PC-3 (cell line): ENCODE results near the gene CSK. TPM values are rescaled to one million over a fixed set of nuclear protein-coding genes. Genes with fewer than 3 reads are reported as not detected.

Source experiments
- ATAC-seq: fragments of 200-7000 bp; cut with Tn5 transposase; 2 replicates; pipeline ENCODE4 v1.9.1; 2020; ENCODE audit warnings: mild to moderate bottlenecking, moderate library complexity
- BruUV-seq: library from RNA; stranded (reverse); fragments of 400-500 nt; replicated peaks from 2 replicates; lab custom pipeline; 2021; lab: Mats Ljungman, UMichigan
- CTCF ChIA-PET: fragments of 300-600 bp; sonication (Branson Sonifier 250); formaldehyde crosslinking; loops from one replicate; lab custom pipeline; 2022; ENCODE audit warnings: antibody characterized with exemption; lab: Charles Lee
- POLR2A ChIA-PET: fragments of 300-600 bp; sonication (Branson Sonifier 250); formaldehyde crosslinking; loops from one replicate; lab custom pipeline; 2022; ENCODE audit warnings: antibody characterized with exemption; ENCODE audit not compliant: unreplicated experiment; lab: Charles Lee
- DNase-seq: peaks from one replicate; pipeline ENCODE4 v3.0.0-alpha.2; 2015
- H2AFZ ChIP-seq: fragments of 300-600 bp; sonication (generic); 2 replicates; pipeline ENCODE4 v1.6.0; 2016; ENCODE audit warnings: antibody characterized with exemption, low read length
- H3F3A ChIP-seq: fragments of 300-600 bp; sonication (generic); one replicate; pipeline ENCODE4 v1.6.0; 2017; ENCODE audit warnings: antibody characterized with exemption, low read length, control low read depth, mild to moderate bottlenecking; ENCODE audit not compliant: unreplicated experiment
- H3K27ac ChIP-seq: fragments of 300-600 bp; sonication (generic); 2 replicates; pipeline ENCODE4 v1.5.1; 2016; ENCODE audit warnings: mild to moderate bottlenecking, low read length
- H3K27me3 ChIP-seq: fragments of 300-600 bp; sonication (generic); 2 replicates; pipeline ENCODE4 v1.6.1; 2016; ENCODE audit warnings: low read length, mixed read lengths
- H3K36me3 ChIP-seq: fragments of 300-600 bp; sonication (generic); 2 replicates; pipeline ENCODE4 v1.6.1; 2016; ENCODE audit warnings: low read depth, mixed run types, low read length, mixed read lengths
- H3K4me1 ChIP-seq: fragments of 300-600 bp; sonication (generic); 2 replicates; pipeline ENCODE4 v1.5.1; 2016; ENCODE audit warnings: low read length; ENCODE audit not compliant: insufficient read depth
- H3K4me2 ChIP-seq: fragments of 300-600 bp; sonication (generic); 2 replicates; pipeline ENCODE4 v1.6.0; 2016; ENCODE audit warnings: low read length
- H3K4me3 ChIP-seq: fragments of 300-600 bp; sonication (generic); 2 replicates; pipeline ENCODE4 v1.5.1; 2016; ENCODE audit warnings: mild to moderate bottlenecking, low read length, mixed read lengths
- H3K79me2 ChIP-seq: fragments of 300-600 bp; sonication (generic); 2 replicates; pipeline ENCODE4 v1.6.1; 2017; ENCODE audit warnings: low read length, mixed read lengths
- H3K9ac ChIP-seq: fragments of 300-600 bp; sonication (generic); 2 replicates; pipeline ENCODE4 v1.6.0; 2016; ENCODE audit warnings: mild to moderate bottlenecking, low read length
- H3K9me2 ChIP-seq: fragments of 300-600 bp; sonication (generic); replicated peaks from 2 replicates; pipeline ENCODE4 v1.6.1; 2016; ENCODE audit warnings: mixed run types, low read length, mixed read lengths
- H3K9me3 ChIP-seq: fragments of 300-600 bp; sonication (generic); 2 replicates; pipeline ENCODE4 v1.6.1; 2016; ENCODE audit warnings: low read length, mixed read lengths
- H4K20me1 ChIP-seq: fragments of 300-600 bp; sonication (generic); 2 replicates; pipeline ENCODE4 v1.6.1; 2016; ENCODE audit warnings: low read length, mixed read lengths
- CTCF ChIP-seq: fragments of 300-600 bp; sonication (generic); conservative IDR thresholded peaks from 2 replicates; pipeline ENCODE4 v1.5.1; 2017; ENCODE audit warnings: antibody characterized with exemption, low read depth, mild to moderate bottlenecking, low read length
- EZH2 ChIP-seq: fragments of 300-600 bp; sonication (generic); IDR thresholded peaks from one replicate; pipeline ENCODE4 v1.6.1; 2017; ENCODE audit warnings: antibody characterized with exemption, mild to moderate bottlenecking, low read length; ENCODE audit not compliant: unreplicated experiment
- EZH2phosphoT487 ChIP-seq: fragments of 300-600 bp; sonication (generic); IDR thresholded peaks from 2 replicates; pipeline ENCODE4 v1.6.1; 2018; ENCODE audit warnings: mild to moderate bottlenecking, antibody characterized with exemption, low read length, borderline replicate concordance
- intact Hi-C: fragments of 100-400 bp; cut with micrococcal nuclease; formaldehyde crosslinking; loops from 2 replicates; pipeline ENCODE4 v1.9.0; 2023
- total RNA-seq: library from RNA; depleted of rRNA; stranded (reverse); fragments of >200 nt; gene quantifications from 2 replicates; pipeline ENCODE4 v1.2.3, GENCODE V29; 2014

CSK gene
- total RNA-seq, 1 experiment from 2014 or later: 38.0 TPM

- CTCF ChIA-PET: no interaction called here
Observed at GRCh38 chr15:74804935-74805334, 23.1 kb downstream of the CSK start.

GRCh38 chr15:74807282-74807681, 25.4 kb downstream of the CSK start:
- no TSS peak for BruUV-seq
- ATAC-seq: no peak
- intact Hi-C loops: no loop called here
- ChIA-PET CTCF (no interaction called here), POLR2A (no interaction called here)
- H2AFZ ChIP-seq: no peak overlapping the region
- H3K36me3 ChIP-seq: peaks cover 13% of the 10 kb centered on the region; the same call in 1 of the 2 replicates
- TF ChIP-seq EZH2: no peak
- no peak for TF ChIP-seq EZH2phosphoT487
- no peak for TF ChIP-seq CTCF
- H3F3A ChIP-seq: no peaks in the 10 kb centered on the region
- peaks cover 3% of the 10 kb centered on the region; the same call in 1 of the 2 replicates for H3K4me1 ChIP-seq
- no peaks in the 10 kb centered on the region for H3K9me3 ChIP-seq
- no peaks in the 10 kb centered on the region for H3K9me2 ChIP-seq
- H3K4me3 ChIP-seq: no peak overlapping the region
- no peak for DNase-seq
- no peak overlapping the region for H3K4me2 ChIP-seq
- H3K9ac ChIP-seq: no peak overlapping the region
- no peaks in the 10 kb centered on the region for H4K20me1 ChIP-seq
- no peak overlapping the region for H3K27ac ChIP-seq
- no peaks in the 10 kb centered on the region for H3K27me3 ChIP-seq
- H3K79me2 ChIP-seq: no peaks in the 10 kb centered on the region

More at GRCh38 chr15:74804935-74805334, 23.1 kb downstream of the CSK start:
- no peak for ATAC-seq
- TF ChIP-seq EZH2: no peak
- no peak for TF ChIP-seq CTCF
- no peak for TF ChIP-seq EZH2phosphoT487
- intact Hi-C loops: no loop called here
- Histone ChIP-seq H3K9ac (no peak overlapping the region), H3K4me2 (no peak overlapping the region), H2AFZ (no peak overlapping the region), H3K4me1 (peaks cover 3% of the 10 kb centered on the region; the same call in 1 of the 2 replicates), H3K36me3 (peaks cover 32% of the 10 kb centered on the region), H3K27ac (no peak overlapping the region), H3K27me3 (no peaks in the 10 kb centered on the region), H3K9me3 (no peaks in the 10 kb centered on the region), H3K4me3 (no peak overlapping the region), H4K20me1 (no peaks in the 10 kb centered on the region), H3K79me2 (no peaks in the 10 kb centered on the region), H3F3A (no peaks in the 10 kb centered on the region), H3K9me2 (no peaks in the 10 kb centered on the region)
- POLR2A ChIA-PET: interaction anchor here (0.6 kb wide), 1 partner anchor 344 kb away, joined by 3 read pairs; no protein-coding TSS in a partner anchor
- DNase-seq: no peak
- BruUV-seq: no TSS peak

- Histone ChIP-seq H3K27ac (no peak overlapping the region), H3K27me3 (no peaks in the 10 kb centered on the region), H3K79me2 (no peaks in the 10 kb centered on the region), H3K4me1 (peaks cover 3% of the 10 kb centered on the region; the same call in 1 of the 2 replicates), H3K9ac (no peak overlapping the region), H3K4me3 (no peak overlapping the region), H3K4me2 (no peak overlapping the region), H2AFZ (no peak overlapping the region), H3K9me3 (no peaks in the 10 kb centered on the region), H3F3A (no peaks in the 10 kb centered on the region), H3K9me2 (no peaks in the 10 kb centered on the region), H4K20me1 (no peaks in the 10 kb centered on the region), H3K36me3 (peaks cover 9% of the 10 kb centered on the region; the same call in 1 of the 2 replicates)
- TF ChIP-seq EZH2: no peak
- TF ChIP-seq CTCF: no peak
- TF ChIP-seq EZH2phosphoT487: no peak
- intact Hi-C loops: no loop called here
- no peak for DNase-seq
- POLR2A ChIA-PET: no interaction called here
- CTCF ChIA-PET: interaction anchor here (0.7 kb wide), 1 partner anchor 10 kb away, joined by 3 read pairs; no protein-coding TSS in a partner anchor
- BruUV-seq: no TSS peak
- peak; percentile 27 for ATAC-seq
Observed at GRCh38 chr15:74808078-74808839, 26.4 kb downstream of the CSK start.
